SK-N-MC (cell line): ENCODE data around the gene FUBP3.

Experiments
- DNase-seq: peaks from one replicate; pipeline ENCODE4 v3.0.0-alpha.2; 2011; ENCODE audit warnings: low read depth, low spot score
- H3K27ac ChIP-seq: fragments of 200-600 bp; sonication (generic); 2 replicates; pipeline ENCODE4 v1.5.1; 2016; ENCODE audit warnings: mixed run types
- H3K36me3 ChIP-seq: fragments of 200-600 bp; sonication (generic); 2 replicates; pipeline ENCODE4 v1.6.1; 2017; ENCODE audit warnings: antibody characterized with exemption, low read length, mixed read lengths; ENCODE audit not compliant: insufficient read depth
- H3K4me3 ChIP-seq: fragments of 200-600 bp; sonication (generic); 2 replicates; pipeline ENCODE4 v1.5.1; 2016
- H3K9ac ChIP-seq: fragments of 200-600 bp; sonication (generic); 2 replicates; pipeline ENCODE4 v1.8.0; 2017; ENCODE audit warnings: mixed run types, mixed read lengths; ENCODE audit not compliant: insufficient read length
- H3K9me3 ChIP-seq: fragments of 200-600 bp; sonication (generic); 2 replicates; pipeline ENCODE4 v1.6.1; 2017; ENCODE audit warnings: low read depth, mild to moderate bottlenecking, antibody characterized with exemption, low read length, moderate library complexity, mixed read lengths
- EZH2 ChIP-seq: fragments of 200-600 bp; sonication (generic); IDR thresholded peaks from one replicate; pipeline ENCODE4 v1.6.1; 2017; ENCODE audit warnings: antibody characterized with exemption
- FOXP2 ChIP-seq: optimal IDR thresholded peaks from 2 replicates; pipeline ENCODE3; 2011; ENCODE audit warnings: mild to moderate bottlenecking, moderate library complexity; ENCODE audit not compliant: insufficient read depth; ENCODE audit errors: extremely low read length, control extremely low read depth
- POLR2AphosphoS5 ChIP-seq: IDR thresholded peaks from 2 replicates; pipeline ENCODE4 v1.6.1; 2012; ENCODE audit warnings: mild to moderate bottlenecking, low read depth, low read length, borderline replicate concordance

The FUBP3 gene

DNA sequence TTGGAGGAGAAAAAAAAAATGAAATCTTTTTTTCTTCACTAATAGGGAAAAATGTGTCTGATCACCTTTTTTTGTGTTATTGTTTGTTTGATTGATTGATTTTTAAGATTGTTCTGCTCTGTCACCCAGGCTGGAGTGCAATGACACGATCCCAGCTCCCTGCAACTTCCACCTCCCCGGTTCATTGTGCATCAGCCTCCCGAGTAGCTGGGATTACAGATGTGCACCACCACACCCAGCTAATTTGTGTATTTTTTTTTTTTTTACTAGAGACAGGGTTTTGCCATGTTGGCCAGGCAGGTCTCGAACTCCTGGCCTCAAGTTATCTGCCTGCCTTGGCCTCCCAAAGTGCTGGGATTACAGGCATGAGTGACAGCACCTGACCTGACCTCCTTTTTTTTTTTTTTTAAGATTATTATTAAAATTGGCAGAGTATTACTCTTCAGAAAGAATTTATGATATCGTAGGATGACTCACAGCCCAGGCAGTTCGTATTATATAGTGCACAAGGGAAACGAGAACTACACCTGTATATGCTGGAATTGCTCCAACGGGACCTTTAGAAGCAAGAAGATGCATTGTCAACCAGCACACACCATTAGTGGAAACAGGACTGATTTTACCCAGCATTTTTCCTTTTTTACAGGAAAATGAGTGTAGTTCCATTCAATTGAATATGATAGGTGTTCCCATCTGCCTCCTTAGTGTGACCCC, 27.7 kb downstream of the FUBP3 start:
- no peaks in the 10 kb centered on the region for H3K9me3 ChIP-seq
- H3K4me3 ChIP-seq: no peak overlapping the region
- H3K27ac ChIP-seq: no peak overlapping the region
- H3K9ac ChIP-seq: no peak overlapping the region
- H3K36me3 ChIP-seq: peaks cover 42% of the 10 kb centered on the region; the same call in 1 of the 2 replicates
- TF ChIP-seq FOXP2 (no peak), EZH2 (no peak), POLR2AphosphoS5 (no peak)
- DNase-seq: no peak

DNA sequence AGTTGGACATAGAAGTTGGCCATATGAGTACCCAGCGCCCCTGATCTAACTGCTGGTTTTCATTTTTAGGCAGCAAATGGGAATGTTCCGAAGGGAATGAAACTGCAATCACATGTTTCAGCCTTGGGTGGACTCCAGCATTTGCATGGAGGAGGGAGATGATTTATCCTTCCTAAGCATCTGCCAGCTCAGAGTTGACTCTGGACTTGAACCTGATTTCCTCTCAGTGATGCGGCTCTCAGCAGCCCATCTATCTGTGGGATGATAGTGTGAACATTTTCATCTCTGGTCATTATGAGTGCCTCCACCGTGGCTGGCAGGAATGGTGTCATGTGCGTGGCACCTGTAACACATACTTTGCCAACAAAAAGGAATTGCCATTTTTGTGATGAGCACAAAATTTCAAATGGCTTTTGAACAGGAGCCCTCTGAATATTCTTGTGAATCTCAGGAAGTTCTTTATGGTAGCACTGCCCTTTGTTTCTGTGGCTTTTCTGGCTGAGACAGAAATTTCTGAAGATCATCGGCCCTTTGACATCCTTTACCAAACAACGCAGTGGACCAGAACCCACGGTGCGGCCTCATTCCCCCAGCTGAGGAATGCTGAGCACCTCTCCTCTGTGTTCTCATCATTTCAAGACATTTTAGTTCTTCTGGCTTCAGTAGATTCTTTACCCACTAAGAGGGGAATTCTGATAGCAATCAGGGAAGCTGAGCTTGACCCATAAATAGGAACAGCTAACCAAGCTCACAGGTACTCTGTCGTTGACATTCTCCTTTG, 28.5 kb downstream of the FUBP3 start:
- Histone ChIP-seq H3K4me3 (no peak overlapping the region), H3K9ac (no peak overlapping the region), H3K27ac (no peak overlapping the region), H3K9me3 (no peaks in the 10 kb centered on the region), H3K36me3 (peaks cover 46% of the 10 kb centered on the region)
- DNase-seq: no peak
- no peak for TF ChIP-seq FOXP2
- no peak for TF ChIP-seq EZH2
- TF ChIP-seq POLR2AphosphoS5: no peak

GRCh38 chr9:130608554-130609134, 29.3 kb downstream of the FUBP3 start:
- Histone ChIP-seq H3K4me3 (no peak overlapping the region), H3K27ac (no peak overlapping the region), H3K36me3 (peaks cover 51% of the 10 kb centered on the region), H3K9ac (no peak overlapping the region), H3K9me3 (no peaks in the 10 kb centered on the region)
- no peak for DNase-seq
- TF ChIP-seq POLR2AphosphoS5 (no peak), FOXP2 (no peak), EZH2 (no peak)

DNA sequence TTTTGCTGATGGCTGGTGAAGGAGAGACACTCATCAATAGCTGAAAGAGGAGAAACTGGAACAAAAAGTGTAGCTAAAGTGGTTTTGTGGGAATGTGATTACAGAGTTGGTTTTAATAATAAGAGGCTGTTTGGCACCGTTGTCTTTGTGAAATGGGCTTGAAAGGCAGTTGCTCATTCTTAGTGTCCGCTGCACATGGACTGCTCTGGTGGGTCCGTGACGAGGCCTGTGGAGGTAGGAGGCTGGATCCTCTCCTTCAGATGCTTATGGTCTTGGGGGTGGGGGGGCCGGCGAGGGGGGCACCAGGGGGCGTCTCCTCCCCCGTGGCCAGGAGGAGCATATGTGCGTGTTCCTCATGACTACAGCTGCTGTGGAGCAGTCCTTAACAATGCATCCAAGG, 29.8 kb downstream of the FUBP3 start:
- Histone ChIP-seq H3K27ac (no peak overlapping the region), H3K36me3 (peaks cover 51% of the 10 kb centered on the region), H3K9ac (no peak overlapping the region), H3K4me3 (no peak overlapping the region), H3K9me3 (no peaks in the 10 kb centered on the region)
- no peak for DNase-seq
- TF ChIP-seq EZH2: no peak
- no peak for TF ChIP-seq POLR2AphosphoS5

- Histone ChIP-seq H3K27ac (no peak overlapping the region), H3K9ac (no peak overlapping the region), H3K9me3 (no peaks in the 10 kb centered on the region), H3K4me3 (no peak overlapping the region), H3K36me3 (peaks cover 63% of the 10 kb centered on the region)
- no peak for DNase-seq
- no peak for TF ChIP-seq FOXP2
Measured at GRCh38 chr9:130610862-130611707, 31.7 kb downstream of the FUBP3 start.

GRCh38 chr9:130616451-130616850, 37.1 kb downstream of the FUBP3 start:
- TF ChIP-seq POLR2AphosphoS5 (no peak), EZH2 (no peak), FOXP2 (no peak)
- peaks cover 97% of the 10 kb centered on the region for H3K36me3 ChIP-seq

GRCh38 chr9:130623466-130623865, 44.1 kb downstream of the FUBP3 start:
- Histone ChIP-seq H3K36me3 (peaks cover 84% of the 10 kb centered on the region), H3K4me3 (no peak overlapping the region), H3K9me3 (no peaks in the 10 kb centered on the region), H3K9ac (no peak overlapping the region), H3K27ac (no peak overlapping the region)
- DNase-seq: no peak
- TF ChIP-seq POLR2AphosphoS5: no peak
- TF ChIP-seq EZH2: no peak
- TF ChIP-seq FOXP2: no peak

More at GRCh38 chr9:130616451-130616850, 37.1 kb downstream of the FUBP3 start:
- Histone ChIP-seq H3K27ac (no peak overlapping the region), H3K9me3 (no peaks in the 10 kb centered on the region), H3K4me3 (no peak overlapping the region), H3K9ac (no peak overlapping the region)
- DNase-seq: no peak

- no peak overlapping the region for H3K9ac ChIP-seq
- no peaks in the 10 kb centered on the region for H3K9me3 ChIP-seq
- no peak overlapping the region for H3K27ac ChIP-seq
- peaks cover 77% of the 10 kb centered on the region for H3K36me3 ChIP-seq
- no peak for TF ChIP-seq FOXP2
- TF ChIP-seq POLR2AphosphoS5: no peak
- TF ChIP-seq EZH2: no peak
- H3K4me3 ChIP-seq: no peak overlapping the region
- DNase-seq: no peak
Measured at GRCh38 chr9:130624154-130624553, 44.8 kb downstream of the FUBP3 start.
